Measurements from ENCODE around the gene C5orf58. TPM values are rescaled to one million over a fixed set of nuclear protein-coding genes. Genes with fewer than 3 reads are reported as not detected.

Gene C5orf58
- total RNA-seq, 1 donor from 2014 or later, result not detected

DNA sequence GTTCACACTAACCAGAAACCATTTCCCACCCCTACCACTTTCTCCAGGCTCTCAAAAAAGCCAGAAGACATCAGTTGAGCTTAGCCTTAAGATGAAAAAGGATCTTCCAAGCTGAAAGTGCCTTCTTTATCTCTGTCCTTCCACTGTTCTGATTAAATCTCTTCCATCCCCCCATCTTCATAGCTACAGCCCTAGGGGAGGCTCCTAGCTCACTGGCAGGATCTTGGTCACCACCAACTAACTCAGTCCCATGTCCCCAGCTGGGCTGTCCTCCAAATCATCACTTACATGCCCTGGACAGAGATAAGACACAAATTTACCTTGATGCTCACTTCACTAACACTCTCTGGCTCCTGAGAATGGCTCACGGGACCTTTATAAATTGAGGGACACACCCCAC lies 50.5 kb downstream of the C5orf58 start:
- no peak for DNase-seq

GRCh38 chr5:170284231-170284630 lies 51.4 kb downstream of the C5orf58 start:
- DNase-seq, result no peak

- DNase-seq, result no peak
Observed at GRCh38 chr5:170285181-170285580, 52.4 kb downstream of the C5orf58 start.

DNA sequence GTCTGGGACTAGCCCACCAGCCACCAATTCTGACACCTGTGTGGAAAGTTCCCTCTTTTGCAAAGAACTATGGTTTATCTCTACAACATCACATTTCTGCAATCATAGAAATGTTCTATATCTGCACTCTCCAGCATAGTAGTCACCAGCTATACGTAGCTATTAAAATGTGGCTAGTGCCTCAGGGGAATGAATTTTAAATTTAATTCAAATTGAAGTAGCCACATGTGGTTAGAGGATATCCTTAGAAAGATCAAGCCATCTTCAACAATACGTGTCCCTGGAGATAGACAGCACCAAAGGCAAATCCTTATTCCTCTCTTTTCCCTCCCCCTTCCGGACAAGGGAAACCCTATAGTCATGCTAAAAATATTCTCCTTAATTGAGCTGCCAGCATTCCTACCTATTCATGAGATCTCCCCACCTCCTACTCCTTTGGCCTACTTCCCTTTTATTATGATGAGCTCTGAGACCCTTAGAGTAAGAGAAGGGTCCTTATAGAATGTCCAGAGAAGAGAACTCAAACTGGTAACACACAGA lies 53.7 kb downstream of the C5orf58 start:
- no peak for DNase-seq

- no peak for DNase-seq
Observed at GRCh38 chr5:170287532-170287931, 54.7 kb downstream of the C5orf58 start.

GRCh38 chr5:170288151-170288550 lies 55.4 kb downstream of the C5orf58 start:
- DNase-seq, result no peak

- DNase-seq, result no peak
Observed at GRCh38 chr5:170288551-170288950, 55.8 kb downstream of the C5orf58 start.

DNA sequence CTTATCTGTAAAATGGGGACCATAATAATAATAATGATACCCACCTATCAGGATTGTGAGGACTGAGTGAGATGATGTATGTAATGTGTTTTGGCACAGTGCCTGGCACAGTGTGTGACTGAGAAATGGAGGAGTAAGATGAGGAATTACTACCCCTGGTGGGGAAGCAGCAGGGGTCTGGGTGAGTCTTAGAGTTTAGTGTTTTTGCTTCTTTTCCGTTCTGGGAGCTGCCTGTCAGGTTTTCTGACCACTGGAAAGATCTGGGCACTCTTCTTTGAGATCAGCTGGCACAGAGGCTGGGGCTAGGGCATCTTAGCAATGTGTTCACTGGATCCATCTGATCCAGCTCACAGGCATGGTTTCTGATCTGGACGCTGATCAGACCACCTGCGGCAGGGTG lies 56.3 kb downstream of the C5orf58 start:
- DNase-seq, result no peak

GRCh38 chr5:170289764-170290163 lies 57.0 kb downstream of the C5orf58 start:
- DNase-seq, result no peak

DNA sequence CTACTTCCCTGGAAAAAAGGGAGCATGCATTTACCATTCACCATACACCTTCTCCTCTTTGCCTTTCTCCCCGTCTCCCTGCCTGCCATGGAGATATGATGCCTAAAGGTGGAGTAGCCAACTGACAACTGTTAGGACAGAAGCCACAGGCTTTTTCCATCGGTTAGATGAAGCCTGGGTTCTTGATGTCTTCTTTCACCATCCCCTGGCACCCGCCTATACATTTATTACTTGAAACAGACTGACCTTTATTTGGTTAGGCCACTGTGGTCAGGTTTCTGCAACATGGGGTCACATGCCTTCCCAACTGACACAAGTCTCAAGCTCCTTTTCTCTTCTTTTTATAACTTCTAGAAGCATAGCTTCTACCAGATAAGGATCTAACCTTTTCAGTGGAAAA lies 57.7 kb downstream of the C5orf58 start:
- DNase-seq, result no peak

GRCh38 chr5:170292179-170293104 lies 59.7 kb downstream of the C5orf58 start:
- no peak for DNase-seq

- DNase-seq, result no peak
Observed at GRCh38 chr5:170293273-170293672, 60.5 kb downstream of the C5orf58 start.

GRCh38 chr5:170294057-170294456 lies 61.3 kb downstream of the C5orf58 start:
- no peak for DNase-seq

DNA sequence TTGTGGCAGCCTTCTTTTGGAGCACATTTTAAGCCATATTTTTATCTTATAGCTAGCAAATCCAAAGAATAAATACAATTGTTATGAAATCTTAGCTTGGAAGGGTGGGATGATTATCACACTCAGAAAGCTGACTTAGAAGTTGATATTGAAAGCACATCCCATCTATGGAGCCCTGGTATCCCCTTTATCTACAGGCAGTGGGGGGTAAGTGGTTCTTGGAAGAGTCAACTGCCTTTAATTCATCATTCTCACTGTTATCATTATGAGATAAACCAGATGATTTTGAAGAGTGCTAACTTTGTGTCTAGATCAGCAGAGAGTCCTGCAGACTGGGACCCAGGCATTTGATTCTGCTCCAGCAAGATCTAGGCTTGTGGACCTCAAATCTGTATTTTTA lies 61.8 kb downstream of the C5orf58 start:
- DNase-seq, result no peak

Other genes with a start within 250 kb of the C5orf58 start
- gene FOXI1, start 127.1 kb upstream of the C5orf58 start, total RNA-seq, result not detected
- 11.6 TPM for gene LCP2, start 64.8 kb downstream of the C5orf58 start, total RNA-seq
- gene KCNMB1, start 156.4 kb downstream of the C5orf58 start, total RNA-seq, result 0.41 TPM